NCI-H2171 (cell line): ENCODE measurements around the gene MYO5B.
"Not testable (repeated sequence)": the region's sequence is repeated elsewhere in the genome, so short reads cannot be mapped to it uniquely, and the experiment has no call there.

Source experiments
- DNase-seq: peaks from one replicate; lab custom pipeline; 2025; lab: John Stamatoyannopoulos, UW

MYO5B gene

DNA sequence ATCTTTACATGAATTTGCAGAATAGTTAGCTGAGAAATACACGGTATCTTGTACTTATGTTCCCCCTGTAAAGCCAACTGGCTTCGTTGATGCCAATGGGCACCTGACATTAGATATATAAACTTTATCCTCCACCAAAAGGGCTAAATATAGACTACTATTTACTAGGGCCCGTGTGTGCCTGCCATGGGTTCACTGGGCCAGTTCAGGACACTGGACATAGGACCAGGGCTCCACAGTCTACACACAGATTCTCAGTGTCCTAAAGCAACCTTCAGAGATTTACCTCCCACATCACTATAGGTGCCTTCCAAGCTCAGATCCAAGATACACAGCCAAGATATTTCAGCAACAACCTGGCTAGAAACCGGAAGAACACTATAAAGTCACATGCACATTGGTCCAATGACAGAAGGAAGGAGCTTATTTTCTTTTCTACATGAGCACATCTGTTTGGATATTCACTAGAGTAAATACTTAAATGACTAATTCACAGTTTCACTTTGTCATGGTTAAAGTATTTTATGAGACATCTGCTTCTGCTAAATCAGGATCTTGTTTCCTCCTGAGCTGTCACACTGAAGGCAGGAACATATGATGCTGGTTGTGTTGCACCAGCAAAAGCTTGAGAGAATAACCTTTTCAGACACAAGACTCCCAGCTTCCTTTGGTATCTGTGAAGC lies 95.1 kb downstream of the MYO5B start:
- DNase-seq = peak; percentile 50

DNA sequence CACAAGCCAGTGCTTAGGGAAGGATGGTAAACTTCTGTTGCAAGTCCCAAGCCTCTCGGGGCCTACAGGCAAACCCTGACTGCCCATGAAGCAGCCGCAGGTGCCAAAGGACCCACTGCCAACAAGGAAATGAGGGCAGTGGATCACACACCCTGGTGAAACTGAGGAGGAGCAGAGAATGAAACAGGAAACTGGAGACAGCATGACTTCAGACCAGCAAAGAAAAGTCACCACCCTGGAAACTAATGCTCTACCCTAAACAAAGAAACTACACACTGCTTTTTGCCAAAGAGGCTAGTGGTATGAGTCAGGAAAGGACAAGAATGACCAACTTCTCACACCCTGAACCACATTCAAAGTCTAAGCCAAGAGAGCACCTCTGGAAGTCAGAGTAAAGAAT lies 97.2 kb downstream of the MYO5B start:
- DNase-seq = no peak

DNA sequence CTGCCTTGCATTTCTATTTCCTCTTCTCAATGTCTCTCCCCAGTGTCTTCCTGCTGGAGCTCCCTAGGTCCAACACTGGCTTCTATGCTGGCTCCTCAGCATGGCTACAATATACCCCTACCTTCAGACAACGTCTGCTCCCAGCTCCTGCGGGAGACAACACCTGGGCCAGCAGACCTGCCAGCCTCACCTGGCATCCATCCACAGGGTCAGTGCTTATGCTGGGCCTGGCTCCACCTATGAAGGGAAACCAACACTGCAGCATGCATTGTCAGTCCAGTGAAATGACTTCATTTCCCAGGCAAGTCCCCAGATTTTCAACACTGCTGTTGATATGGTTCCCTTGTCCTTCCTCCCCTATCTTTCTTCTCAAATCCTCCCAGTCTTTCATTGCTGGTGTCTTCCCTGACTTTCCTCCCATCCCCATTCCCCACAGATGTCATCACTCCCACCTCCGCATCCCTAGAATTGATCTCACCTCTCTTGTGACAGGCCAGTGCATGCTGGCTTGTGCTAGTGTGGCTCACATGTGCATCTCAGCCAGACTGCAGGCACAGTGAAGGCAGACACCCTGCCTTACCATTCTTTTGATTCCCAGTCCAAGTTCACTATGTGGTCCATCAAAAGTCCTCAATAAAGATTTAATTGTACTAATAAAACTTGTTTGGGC lies 98.0 kb downstream of the MYO5B start:
- no peak for DNase-seq

DNA sequence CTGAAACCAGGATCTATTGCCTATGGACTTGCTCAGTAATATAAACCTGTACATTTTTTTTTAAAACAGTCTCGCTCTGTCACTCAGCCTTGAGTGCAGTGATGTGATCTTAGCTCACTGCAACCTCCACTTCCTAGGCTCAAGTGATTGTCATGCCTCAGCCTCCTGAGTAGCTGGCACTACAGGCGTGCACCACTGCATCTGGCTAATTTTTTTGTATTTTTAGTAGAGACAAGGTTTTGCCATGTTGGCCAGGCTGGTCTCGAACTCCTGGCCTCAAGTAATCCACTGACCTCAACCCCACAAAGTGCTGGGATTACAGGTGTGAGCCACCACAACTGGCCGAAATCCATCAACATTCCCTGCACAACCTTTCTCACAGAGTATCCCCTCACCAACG lies 100.2 kb downstream of the MYO5B start:
- not testable (repeated sequence) for DNase-seq

DNA sequence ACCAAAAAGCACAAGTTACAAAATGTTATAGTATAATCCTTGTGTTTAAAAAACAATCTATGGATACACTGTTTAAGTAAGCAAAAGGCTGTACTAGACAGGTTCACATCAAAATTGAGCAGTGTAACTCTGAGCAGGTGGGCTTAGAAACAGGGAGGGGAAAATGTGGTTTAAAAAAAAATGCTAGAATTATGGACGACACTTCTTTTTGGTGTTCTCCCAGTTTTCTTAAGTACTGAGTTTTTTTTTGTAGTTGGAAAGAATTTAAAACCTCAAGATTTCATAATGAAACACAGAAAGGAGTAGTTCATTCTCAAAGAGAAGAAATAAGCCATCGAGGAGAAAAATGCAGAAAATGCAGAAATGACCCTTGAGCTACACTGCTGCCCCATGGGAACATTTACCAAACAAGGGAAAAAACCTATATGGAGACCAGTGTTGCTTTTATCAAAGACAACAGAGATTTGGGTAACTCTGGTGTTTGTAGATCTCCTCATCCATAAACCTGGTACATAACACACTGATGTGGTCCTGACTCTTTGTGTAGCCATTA lies 100.7 kb downstream of the MYO5B start:
- DNase-seq = no peak

DNA sequence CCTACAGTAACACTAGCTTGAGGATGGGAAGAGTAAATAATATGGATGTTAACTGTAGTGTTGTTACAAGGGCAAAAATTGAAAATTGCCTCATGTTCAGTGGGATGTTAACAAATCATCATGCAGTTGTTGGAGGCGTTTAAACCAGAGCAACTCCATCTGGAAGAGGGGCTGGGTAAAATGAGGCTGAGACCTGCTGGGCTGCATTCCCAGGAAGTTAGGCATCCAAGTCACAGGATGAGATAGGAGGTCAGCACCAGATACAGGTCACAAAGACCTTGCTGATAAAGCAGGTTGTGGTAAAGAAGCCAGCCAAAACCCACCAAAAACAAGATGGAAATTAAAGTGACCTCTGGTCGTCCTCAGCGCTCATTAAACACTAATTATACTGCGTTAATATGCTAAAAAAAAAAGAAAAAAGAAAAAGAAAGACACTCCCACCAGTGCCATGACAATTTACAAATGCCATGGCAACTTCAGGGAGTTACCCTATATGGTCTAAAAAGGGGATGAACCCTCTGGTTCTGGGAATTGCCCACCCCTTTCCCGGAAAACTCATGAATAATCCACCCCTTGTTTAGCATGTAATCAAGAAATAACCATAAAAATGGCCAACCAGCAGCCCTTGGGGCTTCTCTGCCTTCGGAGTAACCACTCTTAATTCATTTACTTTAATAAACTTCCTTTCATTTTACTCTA lies 101.4 kb downstream of the MYO5B start:
- no peak for DNase-seq

DNA sequence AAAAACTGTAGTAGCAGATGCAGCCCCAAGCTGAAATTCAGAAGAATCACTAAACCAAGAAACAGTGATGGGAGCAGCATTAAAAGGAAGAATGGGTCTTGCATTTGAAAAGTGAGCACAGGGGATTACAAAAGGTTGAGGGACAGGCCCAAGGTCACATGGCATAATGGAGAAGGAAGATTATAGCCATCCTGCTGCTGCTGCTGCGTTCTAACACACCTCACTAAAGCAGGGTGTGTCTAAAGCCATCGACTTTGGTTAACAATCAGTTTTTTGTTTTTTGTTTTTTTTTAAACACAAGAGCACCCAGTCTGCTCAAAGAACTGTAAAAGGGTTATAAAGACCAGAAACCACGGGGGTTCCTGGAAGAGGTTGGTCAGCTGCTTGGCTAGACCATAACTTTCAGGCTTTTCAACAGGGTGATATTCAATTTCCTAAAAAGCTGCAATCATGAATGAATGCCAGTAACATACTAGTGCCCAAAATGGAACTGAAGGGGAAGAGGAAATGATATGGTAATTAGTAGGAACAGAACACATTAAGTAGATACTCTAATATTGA lies 102.6 kb downstream of the MYO5B start:
- DNase-seq = no peak

DNA sequence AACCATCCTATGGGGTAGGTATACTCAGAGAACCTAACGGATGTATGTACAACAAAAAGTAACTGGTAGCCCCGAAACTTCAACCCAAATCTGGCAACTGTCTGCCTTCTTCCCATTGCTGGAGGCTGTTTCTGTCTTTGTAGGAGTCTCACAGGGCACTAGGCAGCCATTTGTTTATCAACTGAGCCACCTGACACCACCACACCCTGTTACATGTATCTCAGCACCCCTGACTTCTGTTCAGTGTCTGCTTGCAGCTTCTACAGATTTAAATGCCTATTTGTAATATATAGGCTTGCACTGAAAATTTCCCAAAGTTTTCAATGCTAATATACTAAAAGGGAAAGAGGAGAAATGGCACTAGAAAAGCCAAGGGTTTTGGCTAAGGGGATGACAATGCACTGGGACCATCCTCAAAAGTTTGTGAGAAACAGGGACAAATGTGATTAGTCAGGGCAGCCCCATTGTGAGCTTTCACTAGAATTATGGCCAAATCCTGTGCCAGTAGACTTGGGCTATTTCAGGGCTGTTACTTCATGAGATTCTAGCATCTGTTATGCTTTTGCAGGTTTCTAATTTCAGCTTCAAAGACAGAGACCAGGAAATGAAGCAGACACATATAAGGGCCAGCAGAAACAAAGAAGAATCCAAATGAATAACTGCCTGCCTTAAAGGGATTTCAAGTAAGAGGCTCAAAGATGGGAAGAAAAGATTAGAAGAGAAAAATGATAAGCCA lies 103.3 kb downstream of the MYO5B start:
- no peak for DNase-seq

DNA sequence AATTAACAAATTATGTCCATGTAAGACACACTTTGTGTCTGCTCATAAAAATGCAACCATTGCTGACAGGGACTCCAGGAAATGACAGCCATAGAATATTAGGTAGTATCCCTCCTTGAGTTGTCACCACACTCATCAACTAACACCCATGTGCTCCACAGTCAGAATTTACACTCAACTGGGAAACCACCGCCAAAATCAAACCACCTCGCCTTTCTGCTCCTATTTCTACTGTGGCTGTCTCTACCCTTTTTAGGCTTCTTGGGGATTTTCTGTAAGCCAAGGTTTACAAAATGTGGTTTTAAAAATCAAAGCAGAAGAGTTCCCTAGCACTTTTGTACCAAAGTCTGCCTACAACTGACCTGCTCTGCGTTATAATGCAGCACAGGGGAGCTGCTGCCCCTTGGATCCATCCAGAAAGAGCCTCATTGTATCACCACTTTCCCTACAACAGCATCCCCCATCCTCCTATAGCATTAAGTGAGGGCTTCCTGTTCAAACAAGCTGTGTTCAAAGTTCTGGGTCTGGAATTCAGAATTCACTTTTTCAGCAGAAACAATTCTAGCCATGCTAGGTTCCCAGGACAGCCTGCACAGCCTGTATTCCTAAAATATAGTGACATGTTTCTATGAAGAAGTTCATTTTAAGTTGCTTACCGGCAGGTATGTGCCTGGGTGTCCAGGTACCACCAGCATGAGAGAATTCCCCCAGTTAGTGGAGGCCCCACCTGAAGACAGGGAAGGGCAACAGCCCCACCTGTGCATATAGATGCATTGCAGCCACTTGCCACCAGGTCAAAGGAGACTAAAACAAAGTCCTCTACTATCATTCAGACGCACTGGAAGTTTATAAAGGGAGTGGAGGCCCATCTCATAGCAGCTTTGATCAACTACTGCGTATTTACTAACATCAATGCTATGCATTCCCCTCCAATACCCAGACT lies 104.3 kb downstream of the MYO5B start:
- no peak for DNase-seq

DNA sequence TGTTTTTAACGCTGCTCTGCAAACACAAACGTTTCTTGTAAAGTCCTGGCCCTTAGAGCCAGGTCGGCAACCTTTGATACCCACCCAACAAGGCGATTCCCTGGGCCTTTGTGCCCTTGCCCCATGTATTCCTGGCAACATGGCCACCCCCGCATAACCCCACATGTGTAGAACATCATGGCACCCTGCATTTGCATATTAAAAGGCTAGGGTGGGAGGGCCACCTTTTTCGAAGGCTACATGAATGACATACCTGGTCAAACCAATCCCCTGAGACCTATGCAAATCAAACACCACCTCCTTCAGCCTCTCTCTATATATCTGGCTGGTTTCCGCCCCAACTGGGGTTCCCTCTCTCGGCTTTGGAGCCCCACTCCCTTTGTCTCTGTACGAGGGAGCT lies 105.2 kb downstream of the MYO5B start:
- DNase-seq = no peak

DNA sequence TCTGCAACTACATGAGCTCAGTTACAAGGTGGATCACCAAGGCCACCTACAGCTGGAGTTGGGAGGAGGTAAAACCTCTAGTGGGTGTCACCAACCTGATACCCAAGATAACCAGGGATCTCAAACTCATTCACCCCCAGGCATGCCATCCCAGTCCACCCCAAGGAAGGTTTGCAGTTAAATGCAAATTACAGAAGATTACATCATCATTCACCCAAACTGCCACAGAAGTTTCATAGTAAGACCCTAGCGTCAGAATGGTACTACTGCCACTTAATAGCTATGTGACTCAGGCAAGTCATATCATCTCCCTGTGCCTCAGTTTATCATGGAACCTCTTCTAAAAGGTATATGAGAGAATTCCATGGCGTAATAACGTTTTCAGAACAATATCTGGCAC lies 111.2 kb downstream of the MYO5B start:
- no peak for DNase-seq

DNA sequence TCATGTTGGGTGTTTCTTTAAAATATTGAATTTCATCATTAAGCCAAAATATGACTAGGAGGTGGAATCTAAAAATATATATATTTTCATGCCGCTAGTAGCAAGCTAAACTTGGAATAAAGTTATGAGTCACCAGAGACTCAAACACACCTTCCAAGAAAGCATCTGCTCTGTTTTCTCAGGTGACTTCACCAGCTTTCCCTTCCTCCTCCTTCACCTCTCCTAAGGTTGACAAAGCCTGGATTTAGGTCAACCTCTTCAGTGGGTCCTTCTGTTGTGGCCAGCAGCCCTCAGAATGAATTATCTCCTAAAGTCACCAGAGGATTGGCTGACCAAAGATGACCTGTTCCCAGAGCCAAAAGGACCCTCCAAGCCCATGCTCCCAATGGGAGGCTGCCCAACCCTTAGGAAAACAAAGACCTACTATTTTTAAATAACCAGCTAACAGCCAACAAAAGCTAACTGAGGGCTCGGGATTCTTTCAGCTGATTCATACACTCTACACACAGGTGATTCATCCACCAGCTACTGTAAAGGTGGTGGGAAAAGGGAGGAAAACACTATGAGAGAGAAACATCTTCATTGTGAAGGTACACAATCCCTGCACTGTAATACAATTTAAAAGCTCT lies 113.9 kb downstream of the MYO5B start:
- no peak for DNase-seq

DNA sequence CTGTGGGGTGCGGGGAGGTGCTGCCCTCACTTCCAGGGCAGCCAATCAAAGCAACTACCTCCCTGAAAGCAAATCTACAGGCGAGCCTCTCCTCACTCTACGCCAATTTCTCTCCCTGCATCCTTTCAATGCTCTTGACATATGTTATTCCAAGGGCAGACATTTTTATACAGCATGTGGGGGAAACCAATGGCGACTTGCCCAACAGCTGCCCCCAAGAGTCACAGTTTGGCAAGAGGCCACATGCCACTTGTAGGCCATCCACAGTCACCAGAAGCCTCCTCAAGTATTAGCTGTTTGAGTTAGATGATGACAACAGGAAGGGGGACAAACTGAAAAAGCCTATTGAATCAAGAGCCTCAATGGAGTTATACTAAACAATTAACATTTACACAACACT lies 114.6 kb downstream of the MYO5B start:
- DNase-seq = no peak

DNA sequence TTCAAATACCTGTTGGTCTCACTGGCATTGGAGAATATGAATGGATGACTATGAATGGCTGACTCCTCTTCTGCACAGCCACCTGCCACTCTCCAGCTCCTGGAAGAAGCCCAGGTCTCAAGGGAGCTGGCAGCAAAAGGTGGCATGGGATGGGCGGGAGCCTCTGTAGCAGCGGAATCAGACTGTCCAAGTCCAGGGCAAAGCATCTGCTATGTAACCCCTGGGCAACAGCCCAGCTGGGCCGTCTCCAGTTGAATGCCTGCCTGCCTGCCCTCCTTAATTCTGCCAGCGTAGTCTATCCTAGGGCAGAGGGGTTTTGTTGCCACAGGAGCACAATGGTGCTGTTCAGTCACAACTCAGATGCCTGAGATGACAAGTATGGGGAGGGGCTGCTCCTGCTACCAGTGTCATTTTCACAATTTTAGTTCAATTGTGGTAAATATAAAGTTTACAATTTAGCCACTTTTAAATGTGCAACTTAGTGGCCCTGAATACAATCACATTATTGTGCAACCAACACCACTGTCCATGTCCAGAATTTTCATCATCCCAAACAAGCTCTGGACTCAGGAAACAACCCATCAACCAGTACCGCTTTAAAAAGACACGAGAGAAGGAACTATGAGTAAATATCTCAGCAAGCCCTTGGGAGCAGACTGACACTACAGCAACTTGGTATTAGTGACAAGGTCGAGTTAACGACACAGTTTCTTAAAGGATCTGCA lies 115.2 kb downstream of the MYO5B start:
- peak; percentile 60 for DNase-seq

DNA sequence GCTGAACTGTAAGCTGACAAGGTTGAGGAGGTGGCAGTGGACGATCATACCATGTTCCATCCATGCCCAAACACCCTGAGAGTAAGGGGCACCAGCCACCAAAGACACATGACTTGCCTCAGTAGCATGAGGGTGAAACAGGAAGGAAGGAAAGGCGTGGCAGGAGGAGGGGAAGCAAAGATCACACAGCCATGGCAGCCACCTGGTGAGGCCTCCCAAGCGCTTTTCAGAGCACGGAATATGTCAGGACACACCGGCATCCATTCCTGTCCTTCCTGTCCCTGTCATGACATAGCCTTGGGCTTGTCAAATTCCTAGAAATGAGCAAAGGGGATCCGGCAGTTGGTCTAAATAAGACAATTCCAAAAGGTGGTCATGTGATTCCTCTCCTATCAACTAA lies 118.7 kb downstream of the MYO5B start:
- no peak for DNase-seq

DNA sequence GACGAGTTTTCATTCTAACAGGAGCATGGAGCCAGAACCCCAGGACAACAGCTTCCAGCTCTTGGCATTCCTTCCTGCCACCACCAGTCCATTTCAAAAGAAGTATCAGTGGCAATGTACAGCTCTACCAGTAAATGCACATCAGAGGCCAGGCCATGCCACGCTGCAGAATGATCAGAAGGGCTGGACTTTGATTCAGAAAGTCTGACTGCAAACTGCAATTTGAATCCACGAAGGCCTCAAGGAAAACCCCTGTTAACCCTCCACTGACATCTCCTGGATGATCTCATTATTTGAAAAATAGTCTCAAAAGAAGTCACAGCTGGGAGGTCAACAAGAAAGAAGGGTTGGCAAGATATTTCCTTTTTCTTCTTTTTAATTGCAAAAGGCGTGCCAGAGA lies 119.2 kb downstream of the MYO5B start:
- no peak for DNase-seq

DNA sequence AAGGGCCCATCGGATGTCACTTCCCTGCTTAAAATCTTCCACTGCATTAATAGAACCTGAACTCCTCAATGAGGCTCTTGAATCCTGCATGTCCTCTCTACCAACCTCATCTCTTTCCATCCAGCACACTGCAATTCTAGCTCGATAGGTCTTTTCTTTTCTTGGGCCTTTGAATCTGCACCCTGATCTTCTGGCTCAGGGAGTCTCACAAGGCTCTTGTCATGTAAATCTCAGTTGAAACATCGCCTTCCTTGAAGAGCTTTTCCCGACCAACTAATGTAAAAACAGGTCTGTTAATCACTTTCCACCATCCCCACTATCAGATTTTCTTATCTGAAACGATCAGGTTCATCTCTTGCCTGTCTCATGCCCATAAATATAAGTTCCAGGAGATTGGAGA lies 120.5 kb downstream of the MYO5B start:
- DNase-seq = no peak

DNA sequence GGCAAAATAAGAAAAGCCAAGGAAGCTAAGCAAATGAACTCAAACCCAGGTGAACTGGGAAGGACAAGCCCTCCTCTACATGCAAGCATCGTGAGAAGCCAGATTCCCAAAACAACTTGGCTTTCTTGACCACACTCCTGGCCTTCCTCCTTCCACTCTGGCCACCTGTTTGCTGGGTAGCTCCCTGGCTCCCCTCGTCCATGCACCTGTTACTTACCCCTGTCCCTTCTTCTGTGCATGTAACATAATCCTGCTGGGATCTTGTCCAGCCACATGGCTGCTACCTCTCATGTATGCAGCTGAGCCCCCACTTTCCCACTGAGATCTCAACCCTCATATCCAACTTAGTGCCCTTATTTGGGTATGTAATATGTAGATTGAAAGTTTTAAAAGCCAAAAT lies 121.6 kb downstream of the MYO5B start:
- no peak for DNase-seq

DNA sequence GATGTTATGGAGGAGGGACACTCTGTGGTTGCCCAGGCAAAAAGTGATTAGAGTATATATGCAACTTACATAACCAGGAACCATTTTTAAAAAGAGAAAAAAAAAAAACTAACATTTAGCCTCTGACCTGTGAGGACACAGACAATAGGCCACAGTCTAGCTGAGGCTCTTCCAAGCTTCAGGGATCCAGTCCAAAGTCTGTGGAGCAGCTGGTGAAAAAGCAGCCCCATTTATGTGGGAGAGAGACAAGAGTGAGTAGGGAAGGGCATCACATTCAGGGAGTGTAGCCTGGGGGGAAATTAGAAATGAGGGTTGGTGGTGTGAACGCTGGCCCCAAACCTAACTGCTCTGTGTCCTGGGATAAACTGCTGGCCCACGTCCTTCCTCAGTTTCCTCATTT lies 122.8 kb downstream of the MYO5B start:
- DNase-seq = no peak

DNA sequence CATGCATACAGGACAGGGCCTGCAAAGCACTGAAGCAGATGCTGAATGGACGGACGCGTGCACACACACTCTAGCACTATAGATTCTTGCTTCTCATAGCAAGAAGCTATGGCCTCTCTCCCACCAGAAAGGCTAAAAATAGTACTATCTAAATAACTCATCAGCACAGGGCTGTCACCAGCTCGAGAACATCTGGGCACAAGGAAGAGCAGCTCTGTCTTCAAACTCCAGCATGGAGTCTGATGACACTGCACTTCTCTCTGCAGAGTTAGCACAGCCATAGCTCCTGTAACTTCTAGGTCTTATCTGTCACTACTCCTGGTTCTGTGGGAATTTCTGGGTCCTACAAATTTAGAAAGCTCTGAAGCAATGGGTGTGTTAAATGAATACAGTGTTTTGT lies 123.5 kb downstream of the MYO5B start:
- no peak for DNase-seq
